ENCODE data around the gene UVRAG.

UVRAG gene

GRCh38 chr11:75814677-75815344, at the start of gene UVRAG:
Gene UVRAG, plus strand, starts transcription at chr11:75815210. Its CDS starts 198 bp downstream, at chr11:75815408.
- in situ Hi-C loops (cut with HindIII; ENCODE audit: low sequenced_read_pairs) = no loop called here

DNA sequence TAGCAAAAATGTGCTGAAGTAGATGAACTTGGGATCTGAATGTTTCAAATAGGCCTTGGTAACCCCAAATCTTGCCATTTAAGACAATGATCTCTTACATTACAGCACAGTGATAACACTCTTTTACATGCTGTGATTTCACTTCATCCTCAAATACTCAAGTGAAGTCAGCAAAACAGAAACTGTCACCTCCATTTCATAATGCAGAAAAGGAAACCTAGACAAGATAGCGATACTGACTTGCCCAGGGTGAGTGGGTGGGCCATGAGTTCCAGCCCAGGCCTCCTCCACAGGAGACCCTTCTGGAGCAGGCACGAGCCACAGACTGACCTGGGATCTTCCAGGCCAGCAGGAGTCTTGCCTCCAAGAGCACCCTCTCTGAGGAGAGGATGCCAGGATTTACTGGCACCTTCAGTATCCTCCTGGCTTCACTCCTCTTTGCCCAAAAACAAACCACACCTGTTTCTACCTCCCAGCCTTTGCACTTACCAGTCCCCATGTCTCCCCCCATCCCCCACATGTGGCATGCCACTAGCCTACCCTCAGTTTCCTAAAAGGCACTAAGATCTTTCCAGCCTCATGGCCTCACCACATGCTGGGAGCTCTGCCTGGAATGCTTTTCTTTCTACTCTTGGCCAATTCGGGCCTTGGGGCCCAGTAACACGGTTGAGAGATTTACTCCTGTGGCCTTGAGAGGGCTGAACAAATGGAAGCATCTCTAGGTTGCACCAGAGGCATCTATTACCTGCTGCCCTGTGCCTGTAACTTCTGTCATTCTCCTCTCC, 48.4 kb upstream of the UVRAG start:
- in situ Hi-C loops (cut with HindIII; ENCODE audit: low sequenced_read_pairs) = no loop called here

DNA sequence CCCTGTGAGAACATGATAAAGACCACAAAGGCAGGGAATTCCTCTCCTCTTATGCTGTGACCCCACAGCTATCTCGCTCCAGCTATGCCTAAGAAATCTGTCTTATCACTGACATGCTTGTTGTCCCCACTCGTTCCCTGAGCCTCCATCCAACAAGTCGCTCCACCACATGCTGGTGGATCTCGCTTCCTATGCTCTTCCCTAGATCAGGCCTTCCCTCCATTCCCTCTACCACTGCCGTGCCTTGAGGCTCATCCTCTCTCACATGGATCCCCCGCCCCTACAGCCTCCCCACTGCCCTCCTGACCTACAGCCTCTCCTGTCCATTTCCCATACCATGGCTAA, 47.8 kb upstream of the UVRAG start:
- in situ Hi-C loops (cut with HindIII; ENCODE audit: low sequenced_read_pairs) = no loop called here

DNA sequence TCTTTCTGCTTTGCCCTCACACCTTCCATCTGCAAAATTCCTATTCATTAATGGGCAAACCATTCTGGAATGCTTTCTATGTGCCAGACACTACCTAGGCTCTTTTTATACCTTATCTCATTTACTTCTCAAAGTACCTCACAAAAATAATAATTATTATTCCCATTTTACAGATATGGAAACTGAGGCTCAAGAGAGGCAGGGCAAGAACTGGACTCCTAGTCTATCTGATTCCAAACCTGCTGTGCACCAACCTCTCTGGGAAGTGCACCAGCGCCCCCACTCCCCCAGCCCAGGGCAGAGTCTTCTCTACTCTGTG, 47.3 kb upstream of the UVRAG start:
- in situ Hi-C loops (cut with HindIII; ENCODE audit: low sequenced_read_pairs) = no loop called here

GRCh38 chr11:75768112-75768908, 46.7 kb upstream of the UVRAG start, which contains the start of gene DGAT2:
Gene DGAT2, plus strand, starts transcription at chr11:75768778. Its CDS starts 214 bp downstream, at chr11:75768992.
- in situ Hi-C loops (cut with HindIII; ENCODE audit: low sequenced_read_pairs) = no loop called here

- in situ Hi-C loops (cut with HindIII; ENCODE audit: low sequenced_read_pairs) = no loop called here
These were observed 45.9 kb upstream of the UVRAG start for GRCh38 chr11:75768909-75769771.

- in situ Hi-C loops (cut with HindIII; ENCODE audit: low sequenced_read_pairs) = no loop called here
These were observed 44.9 kb upstream of the UVRAG start for GRCh38 chr11:75770102-75770501.

DNA sequence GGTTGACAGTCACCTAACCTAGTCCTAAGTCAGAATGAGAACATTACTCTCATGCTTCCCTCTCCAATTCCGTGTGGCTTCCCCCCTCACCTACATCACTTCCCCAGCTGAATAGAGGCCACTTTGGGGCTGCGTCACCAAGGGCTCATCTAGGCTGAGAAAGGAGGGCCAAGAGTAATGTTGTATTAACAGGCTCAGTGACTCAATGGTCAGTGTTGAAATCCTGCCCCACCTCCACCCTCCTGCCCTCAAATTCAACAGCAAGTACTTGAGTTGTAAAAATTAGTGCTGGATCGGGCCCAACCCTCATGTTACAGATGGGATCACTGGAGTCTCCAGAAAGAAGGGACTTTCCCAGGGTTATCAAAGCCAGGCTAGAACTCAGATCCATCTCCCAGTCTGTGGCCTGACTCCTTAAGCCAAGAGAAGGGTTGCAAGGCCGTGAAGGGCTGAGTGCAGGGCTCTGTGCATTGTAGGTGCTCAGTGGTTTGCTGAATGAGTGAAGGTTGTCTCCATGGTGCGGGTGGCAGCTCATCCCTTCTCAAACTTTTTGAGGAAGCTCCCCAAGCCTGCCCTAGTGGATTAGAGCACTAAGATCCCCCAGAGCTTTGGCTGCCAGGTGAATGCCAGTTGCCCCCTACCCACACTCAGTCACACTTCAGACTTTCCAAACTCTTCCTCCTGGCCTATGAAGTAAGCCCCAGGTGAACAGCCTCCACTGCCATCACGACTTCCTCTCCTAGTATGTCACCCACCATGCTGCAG, 43.2 kb upstream of the UVRAG start:
- in situ Hi-C loops (cut with HindIII; ENCODE audit: low sequenced_read_pairs) = no loop called here

GRCh38 chr11:75773595-75774353, 41.2 kb upstream of the UVRAG start:
- in situ Hi-C loops (cut with HindIII; ENCODE audit: low sequenced_read_pairs) = no loop called here

DNA sequence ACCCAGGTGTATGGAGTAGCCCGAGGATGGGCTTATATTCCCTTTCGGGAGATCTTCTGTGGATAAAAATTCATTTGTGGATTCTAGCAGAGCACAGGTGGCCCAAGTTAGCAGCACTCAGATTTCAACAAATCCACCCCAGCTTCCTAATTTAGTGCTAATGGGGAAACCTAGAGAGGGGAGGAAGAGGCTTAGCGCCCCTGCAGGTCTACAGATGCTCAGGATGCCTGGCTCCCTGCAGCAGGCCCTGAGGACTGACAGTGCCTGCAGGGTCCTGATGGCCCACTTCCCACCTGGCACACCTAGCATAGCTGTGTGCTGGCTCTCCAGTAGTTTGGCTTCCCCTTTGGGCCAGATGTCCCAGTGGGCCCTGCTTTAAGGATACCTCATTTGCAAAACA, 40.0 kb upstream of the UVRAG start:
- in situ Hi-C loops (cut with HindIII; ENCODE audit: low sequenced_read_pairs) = no loop called here

DNA sequence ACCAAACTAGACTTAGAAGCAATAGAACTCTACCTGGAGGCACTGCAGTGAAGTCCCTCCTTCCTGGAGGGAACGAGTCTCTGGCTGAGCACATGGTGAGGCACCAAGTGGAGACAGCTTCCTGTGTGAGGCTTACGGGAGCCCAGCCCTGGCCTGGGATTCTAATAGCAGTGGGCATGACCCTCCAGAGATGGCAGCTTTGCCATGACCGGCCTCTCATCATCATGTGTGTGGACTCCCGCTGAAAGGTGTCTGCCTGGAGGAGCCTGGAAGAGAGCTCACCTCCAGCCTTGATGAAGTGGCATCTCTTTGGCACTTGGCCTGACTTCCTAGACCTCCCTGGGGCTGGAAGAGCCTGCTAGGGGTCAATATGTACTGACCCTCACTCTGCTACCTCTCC, 38.5 kb upstream of the UVRAG start:
- in situ Hi-C loops (cut with HindIII; ENCODE audit: low sequenced_read_pairs) = no loop called here

- in situ Hi-C loops (cut with HindIII; ENCODE audit: low sequenced_read_pairs) = no loop called here
These were observed 37.4 kb upstream of the UVRAG start for GRCh38 chr11:75777461-75778110.

DNA sequence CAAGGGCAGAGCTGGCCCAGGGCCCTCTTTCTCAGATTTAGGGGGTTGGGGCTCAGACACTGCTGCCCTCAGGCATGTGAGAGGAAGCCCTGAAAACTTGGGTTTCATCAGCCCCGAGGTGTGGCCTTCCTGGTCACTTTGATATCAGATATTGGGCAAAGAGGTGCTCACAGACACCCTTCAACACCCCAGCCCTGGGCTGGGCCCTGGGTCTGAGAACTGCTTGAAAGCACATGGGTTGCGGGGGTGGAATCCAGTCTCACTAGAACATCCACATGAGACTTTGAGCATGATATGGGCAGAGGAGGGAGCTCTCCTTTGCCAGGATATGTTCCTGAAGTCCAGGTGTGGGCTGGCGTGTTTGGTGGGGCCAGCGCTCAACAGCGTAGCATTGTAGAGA, 36.0 kb upstream of the UVRAG start:
- in situ Hi-C loops (cut with HindIII; ENCODE audit: low sequenced_read_pairs) = no loop called here

- in situ Hi-C loops (cut with HindIII; ENCODE audit: low sequenced_read_pairs) = no loop called here
These were observed 35.0 kb upstream of the UVRAG start for GRCh38 chr11:75779960-75780359.

DNA sequence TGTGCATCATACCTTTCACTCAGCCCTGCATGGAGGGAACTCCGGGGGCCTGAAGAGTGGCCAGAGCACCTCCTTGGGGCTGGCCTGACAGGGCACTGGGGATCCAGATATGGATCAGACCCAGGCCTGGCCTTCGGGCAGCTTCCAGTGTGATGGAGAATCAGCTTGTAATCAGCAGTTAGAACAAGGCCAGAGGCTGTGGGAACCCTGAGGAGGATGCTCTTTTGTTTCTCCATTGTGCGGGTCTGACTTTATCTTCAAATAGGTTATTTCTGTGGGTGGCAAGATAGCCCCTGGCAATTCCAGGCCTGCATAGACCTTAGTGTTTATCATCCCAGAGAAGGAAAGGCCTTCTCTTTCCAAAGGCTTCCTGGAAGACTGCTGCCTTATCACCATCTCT, 34.1 kb upstream of the UVRAG start:
- in situ Hi-C loops (cut with HindIII; ENCODE audit: low sequenced_read_pairs) = no loop called here

DNA sequence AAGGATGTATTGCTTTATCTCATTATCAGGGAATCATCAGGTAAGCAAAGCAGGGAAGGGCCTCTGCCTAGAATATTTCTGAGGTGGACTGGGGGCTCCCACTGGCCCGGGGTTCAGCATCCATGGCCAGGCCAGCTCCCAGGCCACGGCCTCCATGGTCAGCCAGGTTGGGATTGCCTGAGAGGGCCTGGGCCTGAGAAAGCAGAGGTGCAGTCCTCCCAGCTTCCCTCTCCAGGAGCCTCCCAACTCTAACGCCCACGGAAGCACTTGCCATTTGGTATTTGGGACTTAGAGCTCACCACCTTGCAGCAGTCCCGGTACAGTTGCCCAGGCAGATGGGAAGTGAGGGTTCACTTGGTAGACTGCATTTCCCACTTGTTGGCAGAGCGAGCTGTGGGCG, 33.7 kb upstream of the UVRAG start:
- in situ Hi-C loops (cut with HindIII; ENCODE audit: low sequenced_read_pairs) = no loop called here

GRCh38 chr11:75781831-75782230, 33.2 kb upstream of the UVRAG start:
- in situ Hi-C loops (cut with HindIII; ENCODE audit: low sequenced_read_pairs) = no loop called here

DNA sequence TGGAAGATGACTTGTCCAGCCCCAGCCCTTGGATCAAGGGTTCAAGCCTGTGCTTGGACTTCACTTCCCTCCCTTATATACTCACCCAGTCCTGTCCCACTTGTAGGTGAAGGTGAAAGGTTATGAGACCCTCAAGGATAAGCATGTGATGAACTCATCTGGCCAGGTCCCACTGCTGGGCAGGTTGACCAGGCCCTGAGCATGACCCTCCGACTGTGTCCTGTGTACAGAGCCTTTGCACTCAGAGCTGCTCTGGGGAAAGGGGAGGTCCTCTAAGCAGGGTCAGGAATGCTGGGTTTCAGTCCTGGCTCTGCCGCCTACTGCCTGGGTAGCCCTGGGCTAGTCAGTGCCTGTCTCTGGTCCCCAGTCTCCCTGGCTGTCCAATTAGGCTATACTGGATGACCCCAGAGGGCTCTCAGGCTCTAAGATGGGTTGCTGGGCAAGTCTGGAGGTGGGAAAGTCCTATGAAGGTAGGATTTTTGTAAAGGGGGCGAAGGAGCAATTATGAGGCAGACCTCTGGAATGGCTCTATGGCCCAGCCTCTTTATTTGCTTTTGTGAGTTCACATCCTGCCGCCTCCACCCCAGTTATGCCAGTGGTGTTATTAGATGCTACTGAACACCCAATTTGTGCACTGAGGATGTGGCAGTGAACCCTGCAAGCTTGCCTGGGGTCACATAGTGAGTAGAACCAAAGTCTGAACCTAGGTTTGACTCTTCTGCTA, 32.3 kb upstream of the UVRAG start:
- in situ Hi-C loops (cut with HindIII; ENCODE audit: low sequenced_read_pairs) = no loop called here

All from endothelial cell of hepatic sinusoid (primary cell).